Stimulated activated CD8-positive, alpha-beta memory T cell treated with anti-CD3 and anti-CD28 coated beads, Interleukin-2, amount 100 ng/mL, for 1 hour (primary cell): ENCODE results near the gene LSR.

Experiments
- DNase-seq, 2 donors: peaks; one replicate each; pipeline ENCODE4 v3.0.0-alpha.2; 2020; ENCODE audit warnings: low read depth in 2 of 2

LSR gene

DNA sequence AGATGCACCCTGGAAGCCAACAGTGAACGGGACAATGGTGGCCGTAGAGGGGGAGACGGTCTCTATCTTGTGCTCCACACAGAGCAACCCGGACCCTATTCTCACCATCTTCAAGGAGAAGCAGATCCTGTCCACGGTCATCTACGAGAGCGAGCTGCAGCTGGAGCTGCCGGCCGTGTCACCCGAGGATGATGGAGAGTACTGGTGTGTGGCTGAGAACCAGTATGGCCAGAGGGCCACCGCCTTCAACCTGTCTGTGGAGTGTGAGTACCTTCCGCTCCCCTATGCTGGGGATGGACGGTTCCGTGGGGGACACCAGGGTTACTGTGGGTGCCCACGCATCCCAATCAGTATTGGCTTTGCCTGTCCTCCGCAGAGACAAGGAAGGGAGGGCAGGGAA lies 53.6 kb downstream of the LSR start:
- no peak for DNase-seq

DNA sequence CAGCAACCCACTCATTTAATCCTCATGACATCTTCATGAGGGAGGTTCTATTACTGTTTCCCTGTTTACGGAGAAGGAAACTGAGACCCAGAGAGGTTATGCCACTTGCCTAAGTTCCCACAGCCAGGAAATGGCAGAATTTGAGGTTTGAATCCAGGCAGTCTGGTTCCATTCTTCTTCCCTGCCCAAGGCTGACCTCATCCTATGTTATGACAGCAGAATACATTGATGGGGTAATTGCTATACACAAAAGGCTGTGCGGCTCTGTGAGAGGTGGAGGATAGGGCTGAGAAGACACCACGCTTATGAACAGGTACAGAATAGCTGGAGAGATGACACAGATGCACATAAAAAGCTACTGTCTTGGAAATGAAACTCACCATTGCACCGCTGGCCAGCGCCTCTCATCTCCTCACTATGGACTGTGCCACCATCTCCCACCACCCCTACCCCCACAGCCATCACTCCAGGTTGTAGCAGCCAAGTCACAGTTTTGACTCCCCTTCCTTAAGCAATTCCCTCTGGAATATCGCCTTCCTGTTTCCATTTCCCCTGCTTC lies 54.6 kb downstream of the LSR start:
- no peak for DNase-seq

DNA sequence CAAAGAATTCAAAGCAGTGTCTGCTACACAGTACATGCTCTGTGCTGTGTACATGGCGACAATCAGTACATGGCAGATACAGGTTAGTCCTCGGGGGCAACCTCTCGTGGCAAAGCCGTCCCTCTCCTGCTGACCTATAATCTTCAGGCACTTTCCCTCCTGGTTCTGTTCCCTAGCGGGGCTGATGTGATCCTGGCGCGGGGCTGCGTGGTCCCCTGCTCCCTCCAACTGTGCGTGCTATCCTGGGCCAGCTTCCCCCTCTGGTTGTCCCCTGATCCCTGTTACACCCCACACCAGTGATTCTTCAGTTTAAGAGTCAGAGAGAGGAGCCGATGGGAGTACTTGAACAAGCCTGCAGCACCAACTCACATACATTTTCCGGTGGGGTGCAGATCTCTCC lies 55.2 kb downstream of the LSR start:
- no peak for DNase-seq

- DNase-seq = no peak
Observed at GRCh38 chr19:35305181-35305580, 56.4 kb downstream of the LSR start.

- DNase-seq = no peak
Observed at GRCh38 chr19:35306473-35307246, 57.9 kb downstream of the LSR start.

DNA sequence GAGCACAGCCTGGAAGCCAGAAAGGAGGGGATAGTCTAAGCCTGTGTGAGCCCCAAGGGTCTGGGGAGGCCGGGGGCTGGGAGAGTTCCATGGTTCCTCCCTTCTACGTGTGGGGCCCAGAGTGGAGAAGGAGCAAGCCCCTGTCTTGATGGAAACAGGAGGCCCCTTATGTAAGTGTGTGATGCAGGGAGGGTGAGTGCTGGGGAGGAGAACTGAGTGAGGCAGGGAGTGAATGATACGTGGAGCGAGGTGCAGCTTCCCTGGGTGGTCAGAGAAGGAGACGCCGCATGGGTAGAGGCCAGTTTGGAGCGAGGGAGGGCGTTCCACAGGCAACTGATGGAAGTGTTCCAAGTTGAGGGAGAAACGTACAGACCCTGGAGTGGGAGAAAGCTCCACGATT lies 59.1 kb downstream of the LSR start:
- DNase-seq = no peak

DNA sequence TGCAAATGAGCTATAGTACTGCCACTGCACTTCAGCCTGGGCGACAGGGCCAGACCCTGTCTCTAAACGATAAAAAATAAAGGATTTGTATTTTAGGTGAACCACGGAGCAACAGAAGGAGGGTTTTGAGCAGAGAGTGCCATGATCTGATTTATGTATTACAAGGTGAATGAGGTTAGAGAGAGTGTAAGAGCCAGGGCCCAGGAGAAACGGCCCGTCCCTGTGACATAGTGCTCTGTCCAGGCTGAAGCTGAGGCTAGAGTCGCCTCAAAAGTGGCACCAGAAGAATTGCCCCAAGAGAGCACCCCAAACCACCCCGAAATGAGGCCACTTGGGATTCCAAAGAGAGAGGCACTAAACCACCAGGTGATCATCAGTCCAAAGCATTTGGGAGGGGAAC lies 60.1 kb downstream of the LSR start:
- no peak for DNase-seq

GRCh38 chr19:35309481-35310279 lies 60.9 kb downstream of the LSR start:
- DNase-seq = no peak

DNA sequence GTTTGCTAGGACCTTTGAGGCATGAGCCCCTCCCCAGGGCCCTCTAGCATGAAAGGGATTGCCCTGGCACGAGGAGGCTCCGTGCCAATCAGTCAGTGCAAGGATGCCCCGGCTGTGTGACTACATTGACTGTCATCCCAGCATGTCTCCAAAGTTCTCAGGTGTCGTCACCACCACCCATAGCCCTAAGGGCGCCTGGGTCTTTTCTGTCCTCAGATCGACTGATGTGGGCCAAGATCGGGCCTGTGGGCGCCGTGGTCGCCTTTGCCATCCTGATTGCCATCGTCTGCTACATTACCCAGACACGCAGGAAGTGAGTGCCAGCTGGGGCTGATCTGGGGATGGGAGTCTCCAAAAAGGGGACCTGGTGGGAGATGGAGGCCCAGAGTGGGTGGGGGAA lies 61.5 kb downstream of the LSR start:
- DNase-seq = no peak

GRCh38 chr19:35310811-35311465 lies 62.1 kb downstream of the LSR start:
- no peak for DNase-seq

DNA sequence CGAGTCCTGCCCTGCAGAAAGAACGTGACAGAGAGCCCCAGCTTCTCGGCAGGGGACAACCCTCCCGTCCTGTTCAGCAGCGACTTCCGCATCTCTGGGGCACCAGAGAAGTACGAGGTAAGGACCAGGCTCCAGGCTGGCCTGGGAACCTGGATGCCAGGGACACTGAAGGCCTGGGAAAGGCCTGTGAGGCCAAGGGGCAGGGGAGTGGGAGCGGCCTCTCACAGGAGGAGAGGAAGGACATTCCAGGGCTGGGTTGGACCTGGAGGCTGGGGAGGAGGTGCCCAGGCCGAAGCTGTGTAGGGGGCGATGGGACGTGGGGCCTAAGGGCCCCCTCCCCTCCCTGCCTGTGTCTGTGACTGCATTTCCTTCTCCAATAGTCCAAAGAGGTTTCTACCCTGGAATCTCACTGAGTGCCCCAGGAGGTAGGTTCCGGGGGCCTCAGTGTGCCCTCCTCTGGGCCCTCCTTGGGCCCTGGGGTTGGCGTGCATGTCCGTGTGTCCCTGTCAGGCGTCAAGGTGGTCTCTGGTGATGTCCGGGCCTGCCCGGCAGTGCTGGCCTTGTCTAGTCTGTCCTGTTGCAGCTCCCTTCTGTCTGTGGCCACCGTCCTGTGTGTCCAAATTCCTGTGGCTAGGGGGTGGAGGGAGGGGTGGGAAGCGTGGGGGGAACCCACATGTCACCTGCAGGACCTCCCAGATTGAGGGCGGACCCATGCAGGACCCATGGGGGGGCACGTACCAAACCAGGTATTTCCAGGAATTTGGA lies 63.3 kb downstream of the LSR start:
- DNase-seq = no peak

GRCh38 chr19:35313587-35313986 lies 64.8 kb downstream of the LSR start:
- no peak for DNase-seq

GRCh38 chr19:35314031-35314430 lies 65.2 kb downstream of the LSR start:
- no peak for DNase-seq

DNA sequence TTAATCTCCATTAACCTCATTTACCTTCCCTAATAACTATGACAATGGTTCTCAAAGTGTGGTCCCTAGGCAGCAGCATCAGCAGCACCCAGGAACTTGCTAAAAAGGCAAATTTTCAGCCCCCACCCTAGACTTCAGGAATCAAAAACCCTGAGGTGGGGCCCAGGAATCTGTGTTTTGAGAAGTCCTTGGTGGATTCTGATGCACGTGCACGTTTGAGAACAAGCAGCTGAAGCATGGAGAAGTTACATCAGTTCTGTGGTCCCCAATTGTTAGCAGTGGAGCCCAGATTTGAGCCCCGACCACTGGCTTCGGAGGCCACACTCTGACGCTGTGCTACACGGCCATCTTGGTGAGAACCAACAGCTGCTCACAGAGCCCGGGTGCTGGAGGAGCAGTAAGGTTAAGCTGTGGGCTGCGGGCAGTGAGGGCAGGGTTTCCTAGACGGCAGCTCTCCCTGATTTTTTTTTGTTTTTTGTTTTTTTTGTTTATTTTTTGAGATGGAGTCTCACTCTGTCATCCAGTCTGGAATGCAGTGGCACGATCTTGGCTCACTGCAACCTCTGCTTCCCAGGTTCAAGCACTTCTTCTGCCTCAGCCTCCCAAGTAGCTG lies 66.2 kb downstream of the LSR start:
- DNase-seq = no peak

GRCh38 chr19:35315883-35316282 lies 67.1 kb downstream of the LSR start:
- no peak for DNase-seq

DNA sequence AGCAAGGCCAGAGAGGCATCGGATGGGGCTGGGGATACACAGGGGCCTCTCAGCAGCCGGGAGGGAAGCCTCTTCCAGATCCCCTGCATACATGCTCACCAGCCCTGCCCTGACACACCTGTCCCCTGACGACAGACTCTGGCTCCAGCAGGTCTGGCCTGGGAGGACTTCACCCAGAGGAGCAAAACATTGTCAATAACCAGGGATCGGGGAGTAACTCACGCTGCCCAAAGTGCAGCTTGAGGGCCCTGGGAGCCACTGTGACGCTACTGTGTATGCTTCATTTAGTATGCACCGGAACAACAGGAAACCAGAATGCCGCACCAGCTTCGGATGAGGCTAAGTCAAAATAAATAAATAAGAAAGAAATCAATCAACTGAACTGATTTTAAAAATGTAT lies 67.8 kb downstream of the LSR start:
- no peak for DNase-seq
